ENCODE data around the gene SORCS2.

SORCS2 gene

GRCh38 chr4:7204656-7205387 lies 12.5 kb downstream of the SORCS2 start:
- DNase-seq (ENCODE audit: low read depth) = no peak
- TF ChIP-seq MYC (IDR thresholded peaks at IDR 0.05; ENCODE audit: low read depth, low read length) = no peak
- no peak for TF ChIP-seq POLR2A (IDR thresholded peaks at IDR 0.05; ENCODE audit: extremely low read depth, insufficient read length)
- TF ChIP-seq CTCF (IDR thresholded peaks at IDR 0.05; ENCODE audit: low read depth, low read length) = no peak
- TF ChIP-seq MAX (IDR thresholded peaks at IDR 0.05; ENCODE audit: low read depth, low read length) = no peak
- H3K4me3 ChIP-seq (ENCODE audit: low read depth, low read length) = no peak overlapping the region

- no peak overlapping the region for H3K4me3 ChIP-seq (ENCODE audit: low read depth, low read length)
- TF ChIP-seq MAX (IDR thresholded peaks at IDR 0.05; ENCODE audit: low read depth, low read length) (no peak), MYC (IDR thresholded peaks at IDR 0.05; ENCODE audit: low read depth, low read length) (no peak), CTCF (IDR thresholded peaks at IDR 0.05; ENCODE audit: low read depth, low read length) (no peak), POLR2A (IDR thresholded peaks at IDR 0.05; ENCODE audit: extremely low read depth, insufficient read length) (no peak)
- DNase-seq (ENCODE audit: low read depth) = no peak
These were observed 14.0 kb downstream of the SORCS2 start for GRCh38 chr4:7206385-7206784.

GRCh38 chr4:7206911-7207567 lies 14.7 kb downstream of the SORCS2 start:
- no peak for DNase-seq (ENCODE audit: low read depth)
- no peak overlapping the region for H3K4me3 ChIP-seq (ENCODE audit: low read depth, low read length)
- TF ChIP-seq POLR2A (IDR thresholded peaks at IDR 0.05; ENCODE audit: extremely low read depth, insufficient read length) = no peak
- no peak for TF ChIP-seq CTCF (IDR thresholded peaks at IDR 0.05; ENCODE audit: low read depth, low read length)
- no peak for TF ChIP-seq MYC (IDR thresholded peaks at IDR 0.05; ENCODE audit: low read depth, low read length)
- TF ChIP-seq MAX (IDR thresholded peaks at IDR 0.05; ENCODE audit: low read depth, low read length) = no peak

GRCh38 chr4:7207628-7208231 lies 15.4 kb downstream of the SORCS2 start:
- no peak overlapping the region for H3K4me3 ChIP-seq (ENCODE audit: low read depth, low read length)
- TF ChIP-seq CTCF (IDR thresholded peaks at IDR 0.05; ENCODE audit: low read depth, low read length) (no peak), POLR2A (IDR thresholded peaks at IDR 0.05; ENCODE audit: extremely low read depth, insufficient read length) (no peak), MAX (IDR thresholded peaks at IDR 0.05; ENCODE audit: low read depth, low read length) (no peak), MYC (IDR thresholded peaks at IDR 0.05; ENCODE audit: low read depth, low read length) (no peak)

GRCh38 chr4:7208509-7209451 lies 16.4 kb downstream of the SORCS2 start:
- DNase-seq (ENCODE audit: low read depth) = no peak
- H3K4me3 ChIP-seq (ENCODE audit: low read depth, low read length) = no peak overlapping the region
- TF ChIP-seq MAX (IDR thresholded peaks at IDR 0.05; ENCODE audit: low read depth, low read length) (no peak), POLR2A (IDR thresholded peaks at IDR 0.05; ENCODE audit: extremely low read depth, insufficient read length) (no peak), CTCF (IDR thresholded peaks at IDR 0.05; ENCODE audit: low read depth, low read length) (no peak), MYC (IDR thresholded peaks at IDR 0.05; ENCODE audit: low read depth, low read length) (no peak)

More at GRCh38 chr4:7207628-7208231, 15.4 kb downstream of the SORCS2 start:
- DNase-seq (ENCODE audit: low read depth) = no peak
